ENCODE data around the gene SMS. TPM values are rescaled to one million over a fixed set of nuclear protein-coding genes. Genes with fewer than 3 reads are reported as not detected.

SMS gene
- total RNA-seq: 173 and 188 TPM in 2 replicates

GRCh38 chrX:21940356-21940829 lies at the start of gene SMS:
Gene SMS, plus strand, starts transcription at chrX:21940709. Its CDS starts 116 bp downstream, at chrX:21940825.

GRCh38 chrX:22032084-22032483 lies 91.6 kb downstream of the SMS start, which contains the start of gene PHEX:
Gene PHEX, plus strand, starts transcription at chrX:22032325. Its CDS starts 681 bp downstream, at chrX:22033006.

Other genes with a start within 250 kb of the SMS start
- gene SMPX, start 182.6 kb upstream of the SMS start, total RNA-seq: not detected in 2 replicates
- 6.5 and 13.0 TPM in 2 replicates for gene MBTPS2, start 101.1 kb upstream of the SMS start, total RNA-seq
- gene YY2, start 84.7 kb upstream of the SMS start, total RNA-seq: 0.68 and 5.4 TPM in 2 replicates
- 1.7 and 3.4 TPM in 2 replicates for gene PHEX, start 91.6 kb downstream of the SMS start, total RNA-seq